ENCODE measurements around the gene MED13. TPM values are rescaled to one million over a fixed set of nuclear protein-coding genes. Genes with fewer than 3 reads are reported as not detected.
"Not testable (repeated sequence)": the region's sequence is repeated elsewhere in the genome, so short reads cannot be mapped to it uniquely, and the experiment has no call there.

Gene MED13
- total and polyA plus RNA-seq, 3 experiments from 2014 or later, result 3.4 to 63.3 (median 61.2) TPM

GRCh38 chr17:62083651-62084050, 18.6 kb upstream of the MED13 start:
- no peaks in the 10 kb centered on the region for H3K27me3 ChIP-seq (ENCODE audit: insufficient read depth, low read length, poor library complexity, severe bottlenecking)
- CTCF ChIA-PET, result no interaction called here
- no peak overlapping the region for H3K4me3 ChIP-seq (ENCODE audit: low read length)
- Mint-ChIP-seq H3K9me3 (no peaks in the 10 kb centered on the region), H3K4me1 (peaks cover 2 to 7% (median 4%) of the 10 kb centered on the region in 3 donors), H3K36me3 (no peaks in the 10 kb centered on the region), H3K27me3 (peaks cover 3 to 12% of the 10 kb centered on the region in 2 donors), H3K27ac (no peak overlapping the region), H3K4me3 (no peak overlapping the region)
- H3K27ac ChIP-seq (ENCODE audit: low read depth, low read length), result no peak overlapping the region
- H3K4me1 ChIP-seq (ENCODE audit: insufficient read depth, low read length), result no peaks in the 10 kb centered on the region
- no peak for DNase-seq
- POLR2A ChIA-PET, result no interaction called here
- H3K9me3 ChIP-seq (ENCODE audit: low read length), result no peaks in the 10 kb centered on the region
- H3K36me3 ChIP-seq (ENCODE audit: insufficient read depth, low read length), result no peaks in the 10 kb centered on the region

GRCh38 chr17:62080647-62081046, 15.6 kb upstream of the MED13 start:
- H3K27ac ChIP-seq (ENCODE audit: low read depth, low read length), result no peak overlapping the region
- POLR2A ChIA-PET, result no interaction called here
- peaks cover 0 to 2% (median 0%) of the 10 kb centered on the region in 3 donors for H3K36me3 Mint-ChIP-seq
- H3K9me3 Mint-ChIP-seq, result no peaks in the 10 kb centered on the region
- H3K4me1 ChIP-seq (ENCODE audit: insufficient read depth, low read length), result no peaks in the 10 kb centered on the region
- no peak overlapping the region for H3K4me3 ChIP-seq (ENCODE audit: low read length)
- no peaks in the 10 kb centered on the region for H3K36me3 ChIP-seq (ENCODE audit: insufficient read depth, low read length)
- DNase-seq, result no peak
- no peaks in the 10 kb centered on the region for H3K9me3 ChIP-seq (ENCODE audit: low read length)
- H3K4me3 Mint-ChIP-seq, result no peak overlapping the region
- H3K27me3 ChIP-seq (ENCODE audit: insufficient read depth, low read length, poor library complexity, severe bottlenecking), result no peaks in the 10 kb centered on the region
- peaks cover 11 to 35% of the 10 kb centered on the region in 2 donors for H3K27me3 Mint-ChIP-seq
- H3K4me1 Mint-ChIP-seq, result peaks cover 0 to 7% (median 4%) of the 10 kb centered on the region in 3 donors
- H3K27ac Mint-ChIP-seq, result no peak overlapping the region
- CTCF ChIA-PET, result no interaction called here

- Histone ChIP-seq H3K9me3 (ENCODE audit: low read length) (no peaks in the 10 kb centered on the region), H3K27me3 (ENCODE audit: insufficient read depth, low read length, poor library complexity, severe bottlenecking) (no peaks in the 10 kb centered on the region), H3K27ac (ENCODE audit: low read depth, low read length) (no peak overlapping the region), H3K36me3 (ENCODE audit: insufficient read depth, low read length) (no peaks in the 10 kb centered on the region), H3K4me3 (ENCODE audit: low read length) (no peak overlapping the region), H3K4me1 (ENCODE audit: insufficient read depth, low read length) (no peaks in the 10 kb centered on the region)
- no peak for DNase-seq
- CTCF ChIA-PET, result interaction anchor here (0.8 kb wide), 1 partner anchor 9 kb away, joined by 3 read pairs; no protein-coding TSS in a partner anchor
- POLR2A ChIA-PET, result no interaction called here
- Mint-ChIP-seq H3K27me3 (peaks cover 11 to 39% of the 10 kb centered on the region in 2 donors), H3K27ac (no peak overlapping the region), H3K9me3 (no peaks in the 10 kb centered on the region), H3K4me1 (no peaks in the 10 kb centered on the region), H3K4me3 (no peak overlapping the region), H3K36me3 (peaks cover 0 to 2% (median 0%) of the 10 kb centered on the region in 3 donors)
Observed at GRCh38 chr17:62078009-62078408, 12.9 kb upstream of the MED13 start.

GRCh38 chr17:62076864-62077788, 12.0 kb upstream of the MED13 start:
- H3K36me3 Mint-ChIP-seq, result peaks cover 0 to 2% (median 0%) of the 10 kb centered on the region in 3 donors
- H3K27ac ChIP-seq (ENCODE audit: low read depth, low read length), result no peak overlapping the region
- H3K9me3 Mint-ChIP-seq, result no peaks in the 10 kb centered on the region
- no peak overlapping the region for H3K4me3 ChIP-seq (ENCODE audit: low read length)
- H3K27me3 ChIP-seq (ENCODE audit: insufficient read depth, low read length, poor library complexity, severe bottlenecking), result no peaks in the 10 kb centered on the region
- no peak for DNase-seq
- ChIA-PET CTCF (interaction anchor here (0.8 to 1.3 kb wide), 2 partner anchors 10 to 11 kb away, joined by 3 to 5 read pairs; no protein-coding TSS in a partner anchor), POLR2A (interaction anchor here (0.6 kb wide), 1 partner anchor 93 kb away, joined by 3 read pairs; no protein-coding TSS in a partner anchor)
- H3K4me1 Mint-ChIP-seq, result no peaks in the 10 kb centered on the region
- no peaks in the 10 kb centered on the region for H3K9me3 ChIP-seq (ENCODE audit: low read length)
- H3K4me3 Mint-ChIP-seq, result no peak overlapping the region
- H3K27me3 Mint-ChIP-seq, result peaks cover 11 to 39% of the 10 kb centered on the region in 2 donors
- H3K36me3 ChIP-seq (ENCODE audit: insufficient read depth, low read length), result no peaks in the 10 kb centered on the region
- no peak overlapping the region for H3K27ac Mint-ChIP-seq
- no peaks in the 10 kb centered on the region for H3K4me1 ChIP-seq (ENCODE audit: insufficient read depth, low read length)

GRCh38 chr17:62075308-62075815, 10.3 kb upstream of the MED13 start:
- Histone ChIP-seq H3K9me3 (ENCODE audit: low read length) (no peaks in the 10 kb centered on the region), H3K4me3 (ENCODE audit: low read length) (no peak overlapping the region), H3K27ac (ENCODE audit: low read depth, low read length) (no peak overlapping the region), H3K4me1 (ENCODE audit: insufficient read depth, low read length) (no peaks in the 10 kb centered on the region), H3K36me3 (ENCODE audit: insufficient read depth, low read length) (no peaks in the 10 kb centered on the region), H3K27me3 (ENCODE audit: insufficient read depth, low read length, poor library complexity, severe bottlenecking) (no peaks in the 10 kb centered on the region)
- Mint-ChIP-seq H3K9me3 (no peaks in the 10 kb centered on the region), H3K36me3 (peaks cover 0 to 2% (median 0%) of the 10 kb centered on the region in 3 donors), H3K4me3 (no peak overlapping the region), H3K27ac (no peak overlapping the region), H3K4me1 (no peaks in the 10 kb centered on the region), H3K27me3 (peaks cover 9 to 31% of the 10 kb centered on the region in 2 donors)
- no peak for DNase-seq
- CTCF ChIA-PET, result interaction anchor here (0.8 to 1.3 kb wide), 2 partner anchors 9 to 10 kb away, joined by 3 to 5 read pairs; no protein-coding TSS in a partner anchor
- POLR2A ChIA-PET, result no interaction called here

GRCh38 chr17:62073993-62074392, 8.9 kb upstream of the MED13 start:
- H3K27ac Mint-ChIP-seq, result no peak overlapping the region

GRCh38 chr17:62072855-62073254, 7.8 kb upstream of the MED13 start:
- POLR2A ChIA-PET; H3K4me1 ChIP-seq (ENCODE audit: insufficient read depth, low read length); H3K9me3 Mint-ChIP-seq; H3K27ac Mint-ChIP-seq; H3K4me1 Mint-ChIP-seq; DNase-seq; H3K27ac ChIP-seq (ENCODE audit: low read depth, low read length); H3K4me3 Mint-ChIP-seq; H3K36me3 ChIP-seq (ENCODE audit: insufficient read depth, low read length); H3K27me3 ChIP-seq (ENCODE audit: insufficient read depth, low read length, poor library complexity, severe bottlenecking); H3K36me3 Mint-ChIP-seq; H3K9me3 ChIP-seq (ENCODE audit: low read length); H3K4me3 ChIP-seq (ENCODE audit: low read length): not testable (repeated sequence)
- CTCF ChIA-PET, result interaction anchor here (1.0 kb wide), 1 partner anchor 14 kb away, joined by 3 read pairs; no protein-coding TSS in a partner anchor
- peaks cover 10 to 19% of the 10 kb centered on the region in 2 donors for H3K27me3 Mint-ChIP-seq

More at GRCh38 chr17:62073993-62074392, 8.9 kb upstream of the MED13 start:
- no peaks in the 10 kb centered on the region for H3K9me3 ChIP-seq (ENCODE audit: low read length)
- no peaks in the 10 kb centered on the region for H3K27me3 ChIP-seq (ENCODE audit: insufficient read depth, low read length, poor library complexity, severe bottlenecking)
- Mint-ChIP-seq H3K27me3 (peaks cover 9 to 28% of the 10 kb centered on the region in 2 donors), H3K4me1 (no peaks in the 10 kb centered on the region), H3K4me3 (no peak overlapping the region), H3K9me3 (no peaks in the 10 kb centered on the region), H3K36me3 (peaks cover 0 to 2% (median 0%) of the 10 kb centered on the region in 3 donors)
- no peak overlapping the region for H3K27ac ChIP-seq (ENCODE audit: low read depth, low read length)
- no peak overlapping the region for H3K4me3 ChIP-seq (ENCODE audit: low read length)
- no peaks in the 10 kb centered on the region for H3K4me1 ChIP-seq (ENCODE audit: insufficient read depth, low read length)
- ChIA-PET CTCF (no interaction called here), POLR2A (no interaction called here)
- DNase-seq, result no peak
- no peaks in the 10 kb centered on the region for H3K36me3 ChIP-seq (ENCODE audit: insufficient read depth, low read length)

- ChIA-PET CTCF (no interaction called here), POLR2A (no interaction called here)
- H3K36me3 ChIP-seq (ENCODE audit: insufficient read depth, low read length), result no peaks in the 10 kb centered on the region
Observed at GRCh38 chr17:62070900-62071299, 5.8 kb upstream of the MED13 start.

More at GRCh38 chr17:62070900-62071299, 5.8 kb upstream of the MED13 start:
- H3K4me3 Mint-ChIP-seq, result no peak overlapping the region
- H3K9me3 ChIP-seq (ENCODE audit: low read length), result no peaks in the 10 kb centered on the region
- no peak for DNase-seq
- no peaks in the 10 kb centered on the region for H3K9me3 Mint-ChIP-seq
- peaks cover 1 to 4% of the 10 kb centered on the region in 2 donors for H3K27me3 Mint-ChIP-seq
- H3K27ac ChIP-seq (ENCODE audit: low read depth, low read length), result no peak overlapping the region
- H3K27ac Mint-ChIP-seq, result no peak overlapping the region
- H3K4me3 ChIP-seq (ENCODE audit: low read length), result no peak overlapping the region
- peaks cover 5% of the 10 kb centered on the region for H3K4me1 ChIP-seq (ENCODE audit: insufficient read depth, low read length)
- no peaks in the 10 kb centered on the region for H3K27me3 ChIP-seq (ENCODE audit: insufficient read depth, low read length, poor library complexity, severe bottlenecking)
- H3K36me3 Mint-ChIP-seq, result no peaks in the 10 kb centered on the region
- H3K4me1 Mint-ChIP-seq, result peaks cover 5 to 6% (median 5%) of the 10 kb centered on the region in 3 donors
